ENCODE results near the gene FAU. TPM values are rescaled to one million over a fixed set of nuclear protein-coding genes. Genes with fewer than 3 reads are reported as not detected.

The FAU gene
- total RNA-seq, 4 donors from 2014 or later = 524 to 2,189 (median 600) TPM

- no peak overlapping the region for H3K27ac ChIP-seq
- H3K27me3 ChIP-seq = no peaks in the 10 kb centered on the region
- H3K9me3 ChIP-seq = no peaks in the 10 kb centered on the region
- TF ChIP-seq CTCF (IDR thresholded peaks at IDR 0.05) = no peak
- no peak for TF ChIP-seq POLR2A (IDR thresholded peaks at IDR 0.05)
- intact Hi-C loops (cut with DNase I) = loop anchor here (5.0 kb wide), 1 partner anchor 51 kb away; the partner anchor contains the start of gene CAPN1
- H3K4me3 ChIP-seq (replicated peaks in 1 of 3) = no peak overlapping the region
- DNase-seq = no peak
- H3K36me3 ChIP-seq = peaks cover 67 to 71% of the 10 kb centered on the region in 2 donors
- H3K4me1 ChIP-seq = peaks cover 13 to 17% of the 10 kb centered on the region in 2 donors
- 94 to 97% methylated on average over 9 to 18 of the region's 19 CpGs for WGBS, 2 donors
These were observed 8.9 kb upstream of the FAU start for GRCh38 chr11:65130631-65131416.

GRCh38 chr11:65129649-65130441 is 7.9 kb upstream of the FAU start:
- H3K4me3 ChIP-seq (replicated peaks in 1 of 3) = no peak overlapping the region
- DNase-seq = no peak
- 90 to 92% methylated on average over 12 to 13 of the region's 13 CpGs for WGBS, 2 donors
- no peaks in the 10 kb centered on the region for H3K27me3 ChIP-seq
- H3K4me1 ChIP-seq = peaks cover 7 to 11% of the 10 kb centered on the region in 2 donors
- intact Hi-C loops (cut with DNase I) = loop anchor here (5.0 kb wide), 1 partner anchor 52 kb away; the partner anchor contains the start of gene CAPN1
- H3K9me3 ChIP-seq = no peaks in the 10 kb centered on the region
- TF ChIP-seq CTCF (IDR thresholded peaks at IDR 0.05) (no peak), POLR2A (IDR thresholded peaks at IDR 0.05) (no peak)
- H3K27ac ChIP-seq = no peak overlapping the region
- peaks cover 77 to 81% of the 10 kb centered on the region in 2 donors for H3K36me3 ChIP-seq

- Histone ChIP-seq H3K27ac (no peak overlapping the region), H3K4me1 (peaks cover 6 to 10% of the 10 kb centered on the region in 2 donors), H3K36me3 (peaks cover 78 to 81% of the 10 kb centered on the region in 2 donors), H3K27me3 (no peaks in the 10 kb centered on the region), H3K9me3 (no peaks in the 10 kb centered on the region), H3K4me3 (replicated peaks in 1 of 3) (no peak overlapping the region)
- no peak for TF ChIP-seq CTCF (IDR thresholded peaks at IDR 0.05)
- no peak for TF ChIP-seq POLR2A (IDR thresholded peaks at IDR 0.05)
- intact Hi-C loops (cut with DNase I) = no loop called here
- DNase-seq = no peak
- 82 to 92% methylated on average over 8 to 14 of the region's 15 CpGs for WGBS, 2 donors
These were observed 6.5 kb upstream of the FAU start for GRCh38 chr11:65128182-65129145.

GRCh38 chr11:65127473-65128181 is 5.7 kb upstream of the FAU start:
- Histone ChIP-seq H3K27ac (no peak overlapping the region), H3K27me3 (no peaks in the 10 kb centered on the region), H3K9me3 (no peaks in the 10 kb centered on the region), H3K4me1 (peaks cover 2 to 9% of the 10 kb centered on the region in 2 donors), H3K36me3 (peaks cover 76 to 78% of the 10 kb centered on the region in 2 donors), H3K4me3 (replicated peaks in 1 of 3) (no peak overlapping the region)
- WGBS, 2 donors = 79% methylated on average over 10 to 12 of the region's 12 CpGs
- TF ChIP-seq CTCF (IDR thresholded peaks at IDR 0.05) (no peak), POLR2A (IDR thresholded peaks at IDR 0.05) (no peak)
- intact Hi-C loops (cut with DNase I) = no loop called here
- DNase-seq = no peak

Measured in thyroid gland (tissue), 4 donors.